SK-N-MC (cell line): Measurements from ENCODE around the gene LAG3.

Experiments
- EZH2 ChIP-seq: fragments of 200-600 bp; sonication (generic); IDR thresholded peaks from one replicate; pipeline ENCODE4 v1.6.1; 2017; ENCODE audit warnings: antibody characterized with exemption
- POLR2AphosphoS5 ChIP-seq: IDR thresholded peaks from 2 replicates; pipeline ENCODE4 v1.6.1; 2012; ENCODE audit warnings: mild to moderate bottlenecking, low read depth, low read length, borderline replicate concordance

DNA sequence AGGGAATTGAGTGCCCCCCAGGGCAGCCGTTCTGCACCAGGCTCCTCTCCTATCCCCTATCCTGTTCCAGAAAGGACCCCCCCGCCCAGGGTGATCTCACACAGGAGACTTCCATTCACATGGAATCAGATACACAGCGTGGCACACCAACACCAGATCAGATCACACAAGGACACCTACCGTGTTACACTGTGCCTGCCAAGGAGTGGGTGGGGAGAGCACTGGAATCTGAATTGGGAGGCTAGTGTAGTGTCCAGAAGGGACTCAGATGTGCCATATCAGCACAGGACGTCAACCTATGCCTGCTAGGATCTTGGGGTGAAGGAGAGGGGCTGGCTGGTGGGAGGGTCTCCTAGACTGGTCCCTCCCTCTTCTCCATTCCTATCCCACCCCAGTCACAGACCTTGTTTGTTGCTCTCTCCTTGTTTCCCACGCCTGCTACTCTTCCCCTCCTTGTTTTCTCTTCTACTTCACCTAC is 3.8 kb upstream of the LAG3 start:
- TF ChIP-seq EZH2, result no peak
- TF ChIP-seq POLR2AphosphoS5, result peak; percentile 19; the same call in 1 of the 2 replicates
